Hepatic stellate cell (primary cell): ENCODE data around the gene CSNK1D.
"Not testable (repeated sequence)": the region's sequence is repeated elsewhere in the genome, so short reads cannot be mapped to it uniquely, and the experiment has no call there.

Source experiments
- DNase-seq: peaks from one replicate; pipeline ENCODE4 v3.0.0; 2011; ENCODE audit warnings: low spot score

The CSNK1D gene

GRCh38 chr17:82193050-82193449 lies 80.5 kb downstream of the CSNK1D start:
- DNase-seq: not testable (repeated sequence)
